Activated CD8-positive, alpha-beta T cell treated with anti-CD3 and anti-CD28 coated beads for 36 hours (primary cell): ENCODE data around the gene SBK2. TPM values are rescaled to one million over a fixed set of nuclear protein-coding genes. Genes with fewer than 3 reads are reported as not detected.

Experiments
- ATAC-seq: fragments of 200-7000 bp; cut with Tn5 transposase; one replicate; pipeline ENCODE4 v1.10.0; 2021; ENCODE audit warnings: mild to moderate bottlenecking, moderate library complexity
- CTCF ChIA-PET: fragments of 350-600 bp; sonication (Branson Sonifier 250); formaldehyde crosslinking; loops from one replicate; lab custom pipeline; 2021; ENCODE audit warnings: antibody characterized with exemption; lab: Charles Lee
- POLR2A ChIA-PET: fragments of 350-600 bp; sonication (Branson Sonifier 250); formaldehyde crosslinking; loops from one replicate; lab custom pipeline; 2021; ENCODE audit warnings: antibody characterized with exemption; lab: Charles Lee
- DNase-seq: peaks from one replicate; pipeline ENCODE4 v3.0.0-alpha.2; 2020
- H3K27ac Mint-ChIP-seq: one replicate; pipeline ENCODE4 v1.8.0; 2021; ENCODE audit warnings: mild to moderate bottlenecking, mixed read lengths
- H3K27me3 Mint-ChIP-seq: one replicate; pipeline ENCODE4 v1.8.0; 2021; ENCODE audit warnings: mixed read lengths
- H3K36me3 Mint-ChIP-seq: one replicate; pipeline ENCODE4 v1.8.0; 2021; ENCODE audit warnings: low read depth, mixed read lengths
- H3K4me1 Mint-ChIP-seq: one replicate; pipeline ENCODE4 v1.8.0; 2021; ENCODE audit warnings: low read depth, mixed read lengths
- H3K4me3 Mint-ChIP-seq: one replicate; pipeline ENCODE4 v1.8.0; 2021; ENCODE audit warnings: mild to moderate bottlenecking, moderate library complexity, mixed read lengths
- H3K9me3 Mint-ChIP-seq: one replicate; pipeline ENCODE4 v1.8.0; 2021; ENCODE audit warnings: mixed read lengths
- CTCF ChIP-seq: fragments of 200-600 bp; IDR thresholded peaks from one replicate; pipeline ENCODE4 v1.8.0; 2022; ENCODE audit warnings: antibody characterized with exemption, mild to moderate bottlenecking
- intact Hi-C: fragments of 100-400 bp; cut with micrococcal nuclease; formaldehyde crosslinking; loops from one replicate; pipeline ENCODE4 v1.10.0; 2022
- total RNA-seq, 2 experiments: library from RNA; stranded (reverse); gene quantifications; one replicate each; pipeline ENCODE4 v1.2.3, GENCODE V29; 2021

The SBK2 gene
- total RNA-seq, 2 experiments from 2014 or later: not detected

- ATAC-seq (no peak), DNase-seq (no peak)
- Mint-ChIP-seq H3K27me3 (peaks cover 2% of the 10 kb centered on the region), H3K9me3 (no peaks in the 10 kb centered on the region), H3K4me3 (no peak overlapping the region), H3K36me3 (no peaks in the 10 kb centered on the region), H3K4me1 (no peaks in the 10 kb centered on the region), H3K27ac (no peak overlapping the region)
- intact Hi-C loops: no loop called here
- ChIA-PET POLR2A (no interaction called here), CTCF (interaction anchor here (1.0 kb wide), 1 partner anchor 26 kb away, joined by 5 read pairs; no protein-coding TSS in a partner anchor)
- TF ChIP-seq CTCF: no peak
These were observed 7.2 kb downstream of the SBK2 start for GRCh38 chr19:55529636-55530234.

- no peaks in the 10 kb centered on the region for H3K4me1 Mint-ChIP-seq
- DNase-seq (no peak), ATAC-seq (no peak)
- H3K27ac Mint-ChIP-seq: no peak overlapping the region
- peaks cover 2% of the 10 kb centered on the region for H3K27me3 Mint-ChIP-seq
- intact Hi-C loops: no loop called here
- no peaks in the 10 kb centered on the region for H3K36me3 Mint-ChIP-seq
- ChIA-PET POLR2A (no interaction called here), CTCF (no interaction called here)
- TF ChIP-seq CTCF: no peak
- no peaks in the 10 kb centered on the region for H3K9me3 Mint-ChIP-seq
- no peak overlapping the region for H3K4me3 Mint-ChIP-seq
These were observed 8.7 kb downstream of the SBK2 start for GRCh38 chr19:55528030-55528803.

GRCh38 chr19:55527197-55528029 lies 9.5 kb downstream of the SBK2 start:
- ATAC-seq (no peak), DNase-seq (no peak)
- Mint-ChIP-seq H3K27me3 (peaks cover 2% of the 10 kb centered on the region), H3K36me3 (no peaks in the 10 kb centered on the region), H3K4me3 (no peak overlapping the region), H3K4me1 (no peaks in the 10 kb centered on the region), H3K27ac (no peak overlapping the region), H3K9me3 (no peaks in the 10 kb centered on the region)
- intact Hi-C loops: no loop called here
- CTCF ChIA-PET: no interaction called here
- POLR2A ChIA-PET: no interaction called here
- no peak for TF ChIP-seq CTCF

- DNase-seq (no peak), ATAC-seq (no peak)
- TF ChIP-seq CTCF: no peak
- no peak overlapping the region for H3K27ac Mint-ChIP-seq
- no peaks in the 10 kb centered on the region for H3K9me3 Mint-ChIP-seq
- intact Hi-C loops: no loop called here
- H3K27me3 Mint-ChIP-seq: peaks cover 2% of the 10 kb centered on the region
- ChIA-PET CTCF (interaction anchor here (1.1 to 1.3 kb wide), 3 partner anchors 23 to 106 kb away, joined by 3 to 4 read pairs (median 4); no protein-coding TSS in a partner anchor), POLR2A (no interaction called here)
- no peaks in the 10 kb centered on the region for H3K36me3 Mint-ChIP-seq
- no peak overlapping the region for H3K4me3 Mint-ChIP-seq
- H3K4me1 Mint-ChIP-seq: no peaks in the 10 kb centered on the region
These were observed 10.4 kb downstream of the SBK2 start for GRCh38 chr19:55526216-55527196.
